Kidney (tissue), 14 donors: ENCODE data around the gene CRLF1. TPM values are rescaled to one million over a fixed set of nuclear protein-coding genes. Genes with fewer than 3 reads are reported as not detected.
A peak's percentile ranks its signal among the peaks of the same experiment; 100 is the strongest.

Experiments
- DNase-seq, 5 donors: peaks; one replicate each; pipeline ENCODE4 v3.0.0-alpha.2; 2013 to 2020
- FAIRE-seq: peaks from 2 replicates; lab custom pipeline; 2012; peaks lifted over from hg19 to GRCh38; lab: Jason Lieb, UNC
- H3K27ac ChIP-seq, 2 donors: one replicate each; pipeline ENCODE4 v1.7.0; 2013; ENCODE audit warnings: low read depth in 2 of 2, low read length in 2 of 2, inconsistent platforms in 1 of 2
- H3K27me3 ChIP-seq: one replicate; pipeline ENCODE4 v1.7.1; 2013; ENCODE audit warnings: low read length, inconsistent platforms; ENCODE audit not compliant: control insufficient read depth, insufficient read depth
- H3K36me3 ChIP-seq, 3 donors: one replicate each; pipeline versions ENCODE4 v1.7.0 to v1.7.1; 2013; ENCODE audit warnings: low read length in 3 of 3, control low read depth in 1 of 3, inconsistent platforms in 1 of 3; ENCODE audit not compliant: insufficient read depth in 3 of 3, control insufficient read depth in 2 of 3
- H3K4me1 ChIP-seq, 3 donors: one replicate each; pipeline versions ENCODE4 v1.7.0 to v1.7.1; 2013; ENCODE audit warnings: low read length in 3 of 3, inconsistent platforms in 1 of 3, low read depth in 1 of 3; ENCODE audit not compliant: control insufficient read depth in 2 of 3, insufficient read depth in 2 of 3
- H3K4me3 ChIP-seq, 3 donors: one replicate each; pipeline versions ENCODE4 v1.7.0 to v1.8.1; 2013; ENCODE audit warnings: low read length in 3 of 3, control low read depth in 1 of 3, inconsistent platforms in 1 of 3
- H3K9ac ChIP-seq, 3 donors: one replicate each; pipeline versions ENCODE4 v1.7.0 to v1.7.1; 2013; ENCODE audit warnings: low read length in 3 of 3, control low read depth in 1 of 3, inconsistent platforms in 1 of 3
- H3K9me3 ChIP-seq, 3 donors: one replicate each; pipeline versions ENCODE4 v1.7.0 to v1.7.1; 2013; ENCODE audit warnings: low read length in 3 of 3, control low read depth in 1 of 3, inconsistent platforms in 1 of 3; ENCODE audit not compliant: control insufficient read depth in 2 of 3, insufficient read depth in 1 of 3
- CTCF ChIP-seq: IDR thresholded peaks from 3 replicates; pipeline ENCODE4 v1.5.1; 2012; ENCODE audit warnings: mild to moderate bottlenecking, moderate library complexity, borderline replicate concordance; ENCODE audit not compliant: insufficient read depth; ENCODE audit errors: extremely low read depth
- intact Hi-C: fragments of 100-400 bp; cut with DNase I; formaldehyde crosslinking; loops from one replicate; pipeline ENCODE4 v1.11.1; 2022
- polyA plus RNA-seq: library from polyadenylated mRNA; stranded (reverse); fragments of 350-450 nt; fragmentation: Illumina TruSeq; extraction: RNeasy Lipid Tissue Mini Kit (QIAGEN cat#74804); gene quantifications from one replicate; pipeline ENCODE4 v1.2.3, GENCODE V29; 2014; ENCODE audit warnings: low read depth, low replicate concordance; ENCODE audit not compliant: insufficient read depth
- total RNA-seq: library from RNA; stranded (reverse); fragmentation: NEBNext Ultra II Directional; extraction: Animal tissue kit (Norgen Biotek cat#: 25700); gene quantifications from one replicate; pipeline ENCODE4 v1.2.1, GENCODE V29; 2021
- donor health status: control.
- donor health status: control.
- donor health status: control.
- donor health status: control.
- donor health status: control.
- donor health status: DM: yes; HTN: yes; CAD: no.
- donor health status: Normal renal cell carcinoma (clear cell type).

Gene CRLF1
- total and polyA plus RNA-seq, 2 donors from 2014 or later = 6.6 to 28.9 TPM

GRCh38 chr19:18616023-18616422 is 9.4 kb upstream of the CRLF1 start:
- H3K4me1 ChIP-seq = peaks cover 0 to 6% (median 0%) of the 10 kb centered on the region in 3 donors
- DNase-seq = no peak
- H3K9me3 ChIP-seq = no peaks in the 10 kb centered on the region
- intact Hi-C loops = no loop called here
- H3K36me3 ChIP-seq = no peaks in the 10 kb centered on the region
- TF ChIP-seq CTCF = no peak
- H3K27me3 ChIP-seq = peaks cover 14% of the 10 kb centered on the region
- H3K27ac ChIP-seq = no peak overlapping the region
- H3K4me3 ChIP-seq = no peak overlapping the region
- FAIRE-seq = no peak
- no peak overlapping the region for H3K9ac ChIP-seq

- Histone ChIP-seq H3K36me3 (no peaks in the 10 kb centered on the region), H3K27ac (no peak overlapping the region), H3K4me1 (peaks cover 0 to 7% (median 0%) of the 10 kb centered on the region in 3 donors), H3K27me3 (peaks cover 17% of the 10 kb centered on the region), H3K4me3 (no peak overlapping the region), H3K9me3 (no peaks in the 10 kb centered on the region), H3K9ac (no peak overlapping the region)
- DNase-seq = no peak
- FAIRE-seq = no peak
- TF ChIP-seq CTCF = no peak
- intact Hi-C loops = no loop called here
These were observed 7.1 kb upstream of the CRLF1 start for GRCh38 chr19:18613589-18614234.

- intact Hi-C loops = no loop called here
- H3K27me3 ChIP-seq = peaks cover 24% of the 10 kb centered on the region
- H3K4me1 ChIP-seq = peaks cover 0 to 7% (median 0%) of the 10 kb centered on the region in 3 donors
- TF ChIP-seq CTCF = no peak
- FAIRE-seq (no peak), DNase-seq (peak in 3 of 5 donors; percentile 72 to 80 (median 77))
- no peak within 1 kb of the TSS for H3K9ac ChIP-seq
- no peak within 1 kb of the TSS for H3K27ac ChIP-seq
- H3K9me3 ChIP-seq = no peaks in the 10 kb centered on the region
- H3K4me3 ChIP-seq = peak within 1 kb of the TSS in 1 of 3 donors; percentile 29
- no peaks in the 10 kb centered on the region for H3K36me3 ChIP-seq
These were observed 6.4 kb upstream of the CRLF1 start, which contains the start of gene TMEM59L for GRCh38 chr19:18612772-18613588. TMEM59L (plus strand) TSS chr19:18612870; CDS start chr19:18612959, 89 bp downstream.
